Astrocyte (in vitro differentiated cells and primary cell): ENCODE data around the gene CHL1. TPM values are rescaled to one million over a fixed set of nuclear protein-coding genes. Genes with fewer than 3 reads are reported as not detected.

Source experiments
- DNase-seq: peaks from one replicate; pipeline ENCODE4 v3.0.0-alpha.2; 2010; ENCODE audit warnings: low read depth
- FAIRE-seq: peaks from 2 replicates; lab custom pipeline; 2011; peaks lifted over from hg19 to GRCh38; lab: Jason Lieb, UNC
- H2AFZ ChIP-seq: 2 replicates; pipeline ENCODE4 v1.6.0; 2012; ENCODE audit warnings: low read depth, low read length, inconsistent platforms
- H3K27ac ChIP-seq: 2 replicates; pipeline ENCODE4 v1.5.1; 2011; ENCODE audit warnings: low read depth, low read length, inconsistent platforms
- H3K27me3 ChIP-seq: 2 replicates; pipeline ENCODE4 v1.6.0; 2011; ENCODE audit warnings: low read length, inconsistent platforms; ENCODE audit not compliant: insufficient read depth
- H3K36me3 ChIP-seq: 2 replicates; pipeline ENCODE4 v1.5.1; 2011; ENCODE audit warnings: low read length, inconsistent platforms; ENCODE audit not compliant: insufficient read depth
- H3K4me1 ChIP-seq: 2 replicates; pipeline ENCODE4 v1.5.1; 2011; ENCODE audit warnings: low read length, inconsistent platforms; ENCODE audit not compliant: insufficient read depth
- H3K4me2 ChIP-seq: 2 replicates; pipeline ENCODE4 v1.6.0; 2012; ENCODE audit warnings: low read length, inconsistent platforms
- H3K4me3 ChIP-seq: 2 replicates; pipeline ENCODE4 v1.5.1; 2011; ENCODE audit warnings: low read depth, mild to moderate bottlenecking, low read length, inconsistent platforms; ENCODE audit not compliant: insufficient read depth
- H3K79me2 ChIP-seq: 2 replicates; pipeline ENCODE4 v1.6.0; 2012; ENCODE audit warnings: mild to moderate bottlenecking, low read length, inconsistent platforms; ENCODE audit not compliant: insufficient read depth
- H3K9ac ChIP-seq: 2 replicates; pipeline ENCODE4 v1.6.0; 2012; ENCODE audit warnings: mild to moderate bottlenecking, low read length, inconsistent platforms
- H3K9me3 ChIP-seq: 2 replicates; pipeline ENCODE4 v1.5.1; 2012; ENCODE audit warnings: low read depth, mild to moderate bottlenecking, low read length, inconsistent platforms; ENCODE audit not compliant: insufficient read depth
- H4K20me1 ChIP-seq: 2 replicates; pipeline ENCODE4 v1.6.0; 2012; ENCODE audit warnings: low read length, inconsistent platforms; ENCODE audit not compliant: insufficient read depth
- H3K27ac Mint-ChIP-seq: one replicate; pipeline ENCODE4 v1.8.0; 2021; ENCODE audit warnings: mild to moderate bottlenecking, mixed read lengths; ENCODE audit not compliant: unreplicated experiment
- H3K27me3 Mint-ChIP-seq: one replicate; pipeline ENCODE4 v1.8.0; 2021; ENCODE audit warnings: low read depth, mixed read lengths; ENCODE audit not compliant: unreplicated experiment
- H3K36me3 Mint-ChIP-seq: one replicate; pipeline ENCODE4 v1.8.0; 2021; ENCODE audit warnings: low read depth, mixed read lengths; ENCODE audit not compliant: unreplicated experiment
- H3K4me1 Mint-ChIP-seq: one replicate; pipeline ENCODE4 v1.8.0; 2021; ENCODE audit warnings: low read depth, mixed read lengths; ENCODE audit not compliant: unreplicated experiment
- H3K4me3 Mint-ChIP-seq: one replicate; pipeline ENCODE4 v1.8.0; 2021; ENCODE audit warnings: mild to moderate bottlenecking, moderate library complexity, mixed read lengths; ENCODE audit not compliant: unreplicated experiment
- H3K9me3 Mint-ChIP-seq: one replicate; pipeline ENCODE4 v1.8.0; 2021; ENCODE audit warnings: mild to moderate bottlenecking, mixed read lengths; ENCODE audit not compliant: unreplicated experiment
- EZH2 ChIP-seq: IDR thresholded peaks from 2 replicates; pipeline ENCODE4 v1.6.1; 2012; ENCODE audit warnings: mild to moderate bottlenecking, low read length, inconsistent platforms; ENCODE audit not compliant: insufficient read depth
- total RNA-seq: library from RNA; stranded (reverse); gene quantifications from 2 replicates; pipeline ENCODE4 v1.2.1, GENCODE V29; 2021
- TF ChIP-seq, protein P1 (sequence below): IDR thresholded peaks from 2 replicates; pipeline ENCODE4 v1.5.1; 2011; ENCODE audit warnings: low read depth, mild to moderate bottlenecking, inconsistent platforms, low read length, moderate library complexity; ENCODE audit not compliant: insufficient read depth

The CHL1 gene
- total RNA-seq, 1 donor from 2014 or later, result not detected

DNA sequence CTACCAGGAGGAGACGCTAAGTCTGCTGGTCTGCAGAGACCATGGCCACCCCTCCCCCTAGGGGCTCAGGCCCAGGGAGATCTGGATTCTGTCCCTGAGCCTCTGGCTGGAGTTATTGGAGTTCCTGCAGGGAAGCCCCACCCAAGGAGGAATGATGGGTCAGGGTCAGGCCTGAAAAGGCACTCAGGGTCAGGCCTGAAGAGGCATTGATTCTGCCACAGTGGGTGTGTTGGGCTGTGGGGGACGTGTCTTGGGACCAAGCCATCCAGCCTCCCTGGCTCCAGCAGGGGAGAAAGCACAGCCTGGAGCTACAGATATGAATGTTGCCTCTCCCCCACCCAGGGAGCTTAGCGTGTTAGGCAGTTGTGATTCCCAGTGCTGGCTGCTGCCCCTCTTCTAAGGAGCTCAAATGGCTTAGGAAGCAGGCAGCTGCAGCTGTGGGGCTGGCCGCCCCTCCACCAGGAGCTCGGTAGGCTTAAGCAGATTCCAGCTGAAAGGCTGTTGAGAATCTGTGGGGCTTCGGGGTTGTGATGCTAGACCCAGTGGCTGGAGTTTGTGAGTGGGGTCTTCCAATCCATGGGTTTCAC lies 176.7 kb downstream of the CHL1 start:
- Histone ChIP-seq H3K4me1 (no peaks in the 10 kb centered on the region), H3K4me2 (no peak overlapping the region), H3K9me3 (no peaks in the 10 kb centered on the region), H3K79me2 (no peaks in the 10 kb centered on the region), H3K9ac (no peak overlapping the region), H3K27me3 (no peaks in the 10 kb centered on the region), H4K20me1 (no peaks in the 10 kb centered on the region), H3K27ac (no peak overlapping the region), H2AFZ (no peak overlapping the region), H3K4me3 (no peak overlapping the region), H3K36me3 (no peaks in the 10 kb centered on the region)
- FAIRE-seq, result no peak
- no peak overlapping the region for H3K4me3 Mint-ChIP-seq
- no peak for DNase-seq
- TF ChIP-seq, protein P1, sequence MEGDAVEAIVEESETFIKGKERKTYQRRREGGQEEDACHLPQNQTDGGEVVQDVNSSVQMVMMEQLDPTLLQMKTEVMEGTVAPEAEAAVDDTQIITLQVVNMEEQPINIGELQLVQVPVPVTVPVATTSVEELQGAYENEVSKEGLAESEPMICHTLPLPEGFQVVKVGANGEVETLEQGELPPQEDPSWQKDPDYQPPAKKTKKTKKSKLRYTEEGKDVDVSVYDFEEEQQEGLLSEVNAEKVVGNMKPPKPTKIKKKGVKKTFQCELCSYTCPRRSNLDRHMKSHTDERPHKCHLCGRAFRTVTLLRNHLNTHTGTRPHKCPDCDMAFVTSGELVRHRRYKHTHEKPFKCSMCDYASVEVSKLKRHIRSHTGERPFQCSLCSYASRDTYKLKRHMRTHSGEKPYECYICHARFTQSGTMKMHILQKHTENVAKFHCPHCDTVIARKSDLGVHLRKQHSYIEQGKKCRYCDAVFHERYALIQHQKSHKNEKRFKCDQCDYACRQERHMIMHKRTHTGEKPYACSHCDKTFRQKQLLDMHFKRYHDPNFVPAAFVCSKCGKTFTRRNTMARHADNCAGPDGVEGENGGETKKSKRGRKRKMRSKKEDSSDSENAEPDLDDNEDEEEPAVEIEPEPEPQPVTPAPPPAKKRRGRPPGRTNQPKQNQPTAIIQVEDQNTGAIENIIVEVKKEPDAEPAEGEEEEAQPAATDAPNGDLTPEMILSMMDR, result no peak
- no peak for TF ChIP-seq EZH2
- H3K9me3 Mint-ChIP-seq, result peaks cover 7% of the 10 kb centered on the region
- H3K27ac Mint-ChIP-seq, result no peak overlapping the region
- no peaks in the 10 kb centered on the region for H3K27me3 Mint-ChIP-seq
- no peaks in the 10 kb centered on the region for H3K36me3 Mint-ChIP-seq
- no peaks in the 10 kb centered on the region for H3K4me1 Mint-ChIP-seq

DNA sequence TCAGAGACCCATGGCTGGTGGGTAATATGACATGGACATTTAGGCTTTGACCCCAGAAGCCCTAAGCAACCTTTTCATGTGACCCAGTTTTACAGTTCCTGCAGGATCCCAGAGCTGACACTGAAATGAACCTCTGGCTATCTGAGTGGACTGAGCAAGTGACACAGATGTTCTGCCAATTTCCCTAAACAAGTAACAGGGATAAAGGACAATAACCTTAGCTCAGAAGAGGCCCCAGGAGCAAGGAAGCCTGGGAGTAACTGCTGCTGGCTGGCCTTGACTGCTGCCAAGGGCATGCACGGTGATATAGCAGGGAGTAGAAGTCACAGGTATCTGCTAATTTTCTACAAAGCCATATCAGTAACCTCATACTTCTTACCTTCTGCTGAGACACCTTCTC lies 177.9 kb downstream of the CHL1 start:
- Mint-ChIP-seq H3K9me3 (peaks cover 2% of the 10 kb centered on the region), H3K27me3 (no peaks in the 10 kb centered on the region), H3K36me3 (no peaks in the 10 kb centered on the region)

DNA sequence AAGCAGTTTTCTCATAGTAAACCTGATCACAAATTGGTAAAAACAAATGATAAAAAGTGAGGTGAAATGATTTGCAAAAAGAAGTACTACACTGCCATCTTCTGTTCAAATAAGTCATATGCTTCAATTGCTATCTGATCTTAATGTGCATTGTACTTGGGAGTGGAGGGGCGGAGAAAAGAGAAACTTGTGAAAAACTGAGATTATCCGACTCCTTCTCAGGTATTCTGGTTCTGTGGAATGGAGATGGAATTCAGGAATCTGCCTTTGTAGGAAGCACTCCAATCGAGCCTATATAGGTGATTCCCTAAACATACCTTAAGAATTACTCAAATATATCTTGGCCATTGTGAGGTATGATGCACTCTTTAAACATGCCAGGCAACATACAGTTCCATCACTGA lies 180.6 kb downstream of the CHL1 start:
- Mint-ChIP-seq H3K4me3 (no peak overlapping the region), H3K36me3 (no peaks in the 10 kb centered on the region), H3K27ac (no peak overlapping the region), H3K4me1 (no peaks in the 10 kb centered on the region), H3K27me3 (no peaks in the 10 kb centered on the region), H3K9me3 (peaks cover 2% of the 10 kb centered on the region)
- no peak for FAIRE-seq
- H3K36me3 ChIP-seq, result no peaks in the 10 kb centered on the region
- H3K27ac ChIP-seq, result no peak overlapping the region
- H3K79me2 ChIP-seq, result no peaks in the 10 kb centered on the region
- no peak overlapping the region for H2AFZ ChIP-seq
- no peaks in the 10 kb centered on the region for H4K20me1 ChIP-seq
- no peaks in the 10 kb centered on the region for H3K27me3 ChIP-seq
- no peak for TF ChIP-seq EZH2
- TF ChIP-seq, protein P1, result peak; percentile 42
- peak; percentile 41 for DNase-seq
- no peaks in the 10 kb centered on the region for H3K9me3 ChIP-seq
- H3K4me2 ChIP-seq, result peak overlapping the region; percentile 21
- H3K4me1 ChIP-seq, result no peaks in the 10 kb centered on the region
- H3K9ac ChIP-seq, result no peak overlapping the region
- H3K4me3 ChIP-seq, result no peak overlapping the region

More for the DNA sequence above, 177.9 kb downstream of the CHL1 start:
- H3K4me1 ChIP-seq, result no peaks in the 10 kb centered on the region
- no peaks in the 10 kb centered on the region for H4K20me1 ChIP-seq
- H3K79me2 ChIP-seq, result no peaks in the 10 kb centered on the region
- no peak overlapping the region for H3K4me3 ChIP-seq
- H3K27ac Mint-ChIP-seq, result no peak overlapping the region
- H3K9ac ChIP-seq, result no peak overlapping the region
- H3K36me3 ChIP-seq, result no peaks in the 10 kb centered on the region
- no peaks in the 10 kb centered on the region for H3K27me3 ChIP-seq
- no peak overlapping the region for H3K4me3 Mint-ChIP-seq
- no peak overlapping the region for H3K4me2 ChIP-seq
- H3K4me1 Mint-ChIP-seq, result no peaks in the 10 kb centered on the region
- no peak for FAIRE-seq
- TF ChIP-seq EZH2, result no peak
- TF ChIP-seq, protein P1, result no peak
- DNase-seq, result no peak
- no peak overlapping the region for H3K27ac ChIP-seq
- no peak overlapping the region for H2AFZ ChIP-seq
- no peaks in the 10 kb centered on the region for H3K9me3 ChIP-seq
